Measurements from ENCODE around the gene SOX10. TPM values are rescaled to one million over a fixed set of nuclear protein-coding genes. Genes with fewer than 3 reads are reported as not detected.

Gene SOX10
- total RNA-seq, 1 donor from 2014 or later, result not detected

DNA sequence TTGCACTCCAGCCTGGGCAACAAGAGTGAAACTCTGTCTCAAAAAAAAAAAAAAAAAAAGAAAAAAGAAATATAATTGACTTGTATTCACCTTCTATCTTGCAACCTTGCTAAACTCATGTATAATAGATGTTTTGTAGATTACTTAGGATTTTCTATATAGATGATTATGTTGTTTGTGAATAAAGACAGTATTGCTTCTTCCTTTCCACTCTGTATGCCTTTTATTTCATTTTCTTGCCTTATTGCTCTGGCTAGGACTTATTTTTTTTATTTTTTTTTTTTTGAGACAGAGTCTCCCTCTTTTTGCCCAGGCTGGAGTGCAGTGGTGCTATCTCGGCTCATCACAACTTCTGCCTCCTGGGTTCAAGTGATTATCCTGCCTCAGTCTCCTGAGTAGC, 29.7 kb upstream of the SOX10 start:
- H3K4me1 Mint-ChIP-seq (ENCODE audit: unreplicated experiment), result peaks cover 3% of the 10 kb centered on the region

DNA sequence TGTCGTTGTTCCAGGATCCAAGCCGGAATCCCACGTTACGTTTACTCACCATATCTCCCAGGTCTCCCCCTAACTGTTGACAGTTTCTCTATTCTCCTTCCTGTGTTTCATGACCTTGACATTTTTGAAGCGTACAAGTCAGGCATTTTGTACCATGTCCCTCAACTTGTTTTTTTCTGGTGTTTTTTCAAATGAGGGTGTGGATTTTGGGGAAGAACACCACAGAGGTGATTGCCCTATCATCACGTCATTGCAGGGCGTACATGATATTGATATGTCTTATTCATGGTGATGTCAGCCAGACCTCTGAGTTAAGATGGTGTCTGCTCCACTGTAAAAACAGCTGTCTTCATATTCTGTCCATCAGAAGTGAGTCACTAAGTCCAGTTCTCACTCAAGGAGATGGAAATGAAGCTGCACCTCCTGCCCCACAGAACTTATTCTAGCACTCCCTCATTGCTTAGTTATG, 28.3 kb upstream of the SOX10 start:
- Mint-ChIP-seq H3K27ac (ENCODE audit: unreplicated experiment) (no peak overlapping the region), H3K36me3 (ENCODE audit: unreplicated experiment) (no peaks in the 10 kb centered on the region), H3K9me3 (ENCODE audit: unreplicated experiment) (no peaks in the 10 kb centered on the region), H3K4me3 (ENCODE audit: unreplicated experiment) (no peak overlapping the region), H3K4me1 (ENCODE audit: unreplicated experiment) (peaks cover 3% of the 10 kb centered on the region), H3K27me3 (ENCODE audit: unreplicated experiment) (no peaks in the 10 kb centered on the region)
- TF ChIP-seq, protein P1, sequence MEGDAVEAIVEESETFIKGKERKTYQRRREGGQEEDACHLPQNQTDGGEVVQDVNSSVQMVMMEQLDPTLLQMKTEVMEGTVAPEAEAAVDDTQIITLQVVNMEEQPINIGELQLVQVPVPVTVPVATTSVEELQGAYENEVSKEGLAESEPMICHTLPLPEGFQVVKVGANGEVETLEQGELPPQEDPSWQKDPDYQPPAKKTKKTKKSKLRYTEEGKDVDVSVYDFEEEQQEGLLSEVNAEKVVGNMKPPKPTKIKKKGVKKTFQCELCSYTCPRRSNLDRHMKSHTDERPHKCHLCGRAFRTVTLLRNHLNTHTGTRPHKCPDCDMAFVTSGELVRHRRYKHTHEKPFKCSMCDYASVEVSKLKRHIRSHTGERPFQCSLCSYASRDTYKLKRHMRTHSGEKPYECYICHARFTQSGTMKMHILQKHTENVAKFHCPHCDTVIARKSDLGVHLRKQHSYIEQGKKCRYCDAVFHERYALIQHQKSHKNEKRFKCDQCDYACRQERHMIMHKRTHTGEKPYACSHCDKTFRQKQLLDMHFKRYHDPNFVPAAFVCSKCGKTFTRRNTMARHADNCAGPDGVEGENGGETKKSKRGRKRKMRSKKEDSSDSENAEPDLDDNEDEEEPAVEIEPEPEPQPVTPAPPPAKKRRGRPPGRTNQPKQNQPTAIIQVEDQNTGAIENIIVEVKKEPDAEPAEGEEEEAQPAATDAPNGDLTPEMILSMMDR (IDR thresholded peaks at IDR 0.05), result no peak
- DNase-seq (ENCODE audit: extremely low spot score, unreplicated experiment), result no peak

More for the DNA sequence above, 29.7 kb upstream of the SOX10 start:
- no peaks in the 10 kb centered on the region for H3K27me3 Mint-ChIP-seq (ENCODE audit: unreplicated experiment)
- H3K4me3 Mint-ChIP-seq (ENCODE audit: unreplicated experiment), result no peak overlapping the region
- H3K9me3 Mint-ChIP-seq (ENCODE audit: unreplicated experiment), result no peaks in the 10 kb centered on the region
- DNase-seq (ENCODE audit: extremely low spot score, unreplicated experiment), result no peak
- H3K36me3 Mint-ChIP-seq (ENCODE audit: unreplicated experiment), result no peaks in the 10 kb centered on the region
- H3K27ac Mint-ChIP-seq (ENCODE audit: unreplicated experiment), result no peak overlapping the region
- TF ChIP-seq, protein P1 (IDR thresholded peaks at IDR 0.05), result no peak

DNA sequence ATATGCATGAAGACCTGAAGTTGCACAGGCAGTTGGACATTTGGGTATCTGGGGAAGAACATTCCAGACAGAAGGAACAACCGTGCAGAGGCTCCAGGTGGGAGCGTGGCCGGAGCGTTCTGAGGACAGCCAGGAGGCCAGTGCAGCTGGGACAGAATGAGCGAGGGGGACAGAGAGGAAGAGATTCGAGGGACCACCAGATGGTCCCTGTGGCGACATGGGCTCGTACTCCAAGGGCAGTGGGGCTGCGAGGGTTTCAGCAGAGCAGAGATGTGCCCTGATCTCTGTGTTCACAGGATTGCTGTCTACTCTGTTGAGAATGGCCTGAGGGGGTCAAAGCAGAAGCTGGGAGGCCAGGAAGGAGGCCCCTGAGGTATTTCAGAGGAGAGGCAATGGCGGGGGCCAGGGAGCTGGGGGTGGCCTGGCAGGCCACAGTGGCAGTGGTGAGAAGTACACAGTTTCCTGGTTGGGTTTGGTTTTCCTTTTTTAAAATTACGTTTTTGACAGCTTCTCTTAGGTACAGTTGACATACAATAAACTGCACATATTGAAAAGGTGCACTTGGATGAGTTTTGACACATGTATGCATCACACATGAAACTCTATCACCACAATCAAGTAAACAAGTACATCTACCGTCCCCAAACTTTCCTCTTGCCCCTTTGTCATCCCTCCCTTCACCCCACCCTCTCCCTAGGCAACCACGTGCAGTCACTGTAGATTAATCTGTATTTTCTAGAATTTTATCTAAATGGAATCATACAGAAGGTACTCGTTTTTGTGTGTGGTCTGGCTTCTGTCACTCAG, 24.8 kb upstream of the SOX10 start:
- H3K27me3 Mint-ChIP-seq (ENCODE audit: unreplicated experiment), result no peaks in the 10 kb centered on the region

DNA sequence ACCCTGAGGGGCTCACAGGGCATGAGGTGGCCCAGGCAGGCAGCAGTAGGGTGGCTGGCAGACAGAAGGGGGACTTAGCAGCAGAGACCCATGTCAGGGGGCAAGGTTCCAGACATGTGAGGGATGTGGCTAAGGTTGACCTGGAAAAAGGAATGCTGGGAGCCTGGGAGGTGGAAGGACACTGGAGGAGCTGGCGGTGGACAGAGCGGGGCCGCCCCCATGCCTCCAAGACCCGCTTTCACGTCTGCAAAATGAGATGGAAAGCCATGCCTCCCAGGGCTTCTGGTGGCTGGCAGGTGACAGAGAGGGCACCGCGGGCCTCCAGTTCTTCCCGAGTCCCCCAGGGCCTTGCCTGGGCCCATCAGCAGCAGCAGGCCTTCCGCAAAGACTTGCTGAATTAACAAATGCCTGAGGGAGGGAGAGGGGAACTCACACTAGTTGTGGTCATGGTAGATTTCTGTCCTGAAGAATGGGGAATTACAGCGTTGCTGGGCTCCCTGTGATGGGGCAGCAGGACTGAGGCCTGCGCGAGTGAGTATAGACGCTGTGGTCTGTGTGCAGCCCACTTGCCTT, 23.1 kb upstream of the SOX10 start:
- DNase-seq (ENCODE audit: extremely low spot score, unreplicated experiment), result no peak
- no peak overlapping the region for H3K4me3 Mint-ChIP-seq (ENCODE audit: unreplicated experiment)
- TF ChIP-seq, protein P1 (IDR thresholded peaks at IDR 0.05), result no peak
- H3K27ac Mint-ChIP-seq (ENCODE audit: unreplicated experiment), result no peak overlapping the region
- H3K9me3 Mint-ChIP-seq (ENCODE audit: unreplicated experiment), result no peaks in the 10 kb centered on the region
- no peaks in the 10 kb centered on the region for H3K27me3 Mint-ChIP-seq (ENCODE audit: unreplicated experiment)
- H3K36me3 Mint-ChIP-seq (ENCODE audit: unreplicated experiment), result no peaks in the 10 kb centered on the region
- H3K4me1 Mint-ChIP-seq (ENCODE audit: unreplicated experiment), result no peaks in the 10 kb centered on the region

More for the DNA sequence above, 24.8 kb upstream of the SOX10 start:
- DNase-seq (ENCODE audit: extremely low spot score, unreplicated experiment), result no peak
- TF ChIP-seq, protein P1 (IDR thresholded peaks at IDR 0.05), result no peak
- Mint-ChIP-seq H3K4me1 (ENCODE audit: unreplicated experiment) (no peaks in the 10 kb centered on the region), H3K9me3 (ENCODE audit: unreplicated experiment) (no peaks in the 10 kb centered on the region), H3K4me3 (ENCODE audit: unreplicated experiment) (no peak overlapping the region), H3K36me3 (ENCODE audit: unreplicated experiment) (no peaks in the 10 kb centered on the region), H3K27ac (ENCODE audit: unreplicated experiment) (no peak overlapping the region)

DNA sequence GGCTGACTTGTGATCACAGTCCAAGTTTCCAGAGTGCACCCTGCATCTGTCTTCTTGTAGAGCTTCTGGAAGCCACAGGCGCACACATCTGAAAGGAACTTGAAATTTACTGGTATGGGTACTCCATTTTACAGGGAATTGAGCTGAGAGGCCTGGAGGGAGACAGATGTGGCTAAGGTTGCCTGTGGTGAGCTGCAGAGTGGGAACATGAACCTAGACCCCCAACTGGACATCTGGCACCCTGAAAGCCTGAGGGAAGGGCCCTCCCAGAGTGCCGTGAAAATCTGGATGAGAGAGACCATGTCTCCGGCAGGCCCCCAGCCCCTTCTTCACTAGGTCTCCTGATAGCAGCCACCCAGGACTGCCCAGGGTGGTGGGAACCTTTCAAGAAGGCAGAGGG, 22.6 kb upstream of the SOX10 start:
- no peak for DNase-seq (ENCODE audit: extremely low spot score, unreplicated experiment)
- no peaks in the 10 kb centered on the region for H3K9me3 Mint-ChIP-seq (ENCODE audit: unreplicated experiment)
- H3K4me1 Mint-ChIP-seq (ENCODE audit: unreplicated experiment), result no peaks in the 10 kb centered on the region
- H3K27me3 Mint-ChIP-seq (ENCODE audit: unreplicated experiment), result no peaks in the 10 kb centered on the region
- H3K36me3 Mint-ChIP-seq (ENCODE audit: unreplicated experiment), result no peaks in the 10 kb centered on the region
- H3K27ac Mint-ChIP-seq (ENCODE audit: unreplicated experiment), result no peak overlapping the region
- TF ChIP-seq, protein P1 (IDR thresholded peaks at IDR 0.05), result no peak
- no peak overlapping the region for H3K4me3 Mint-ChIP-seq (ENCODE audit: unreplicated experiment)
